Calu3 (cell line): ENCODE data around the gene PDK3. TPM values are rescaled to one million over a fixed set of nuclear protein-coding genes. Genes with fewer than 3 reads are reported as not detected.

Experiments
- BruUV-seq: library from RNA; stranded (reverse); fragments of 400-500 nt; replicated peaks from 2 replicates; lab custom pipeline; 2021; lab: Mats Ljungman, UMichigan
- CTCF ChIA-PET: fragments of 300-600 bp; sonication (Branson Sonifier 250); formaldehyde crosslinking; loops from one replicate; lab custom pipeline; 2022; ENCODE audit warnings: antibody characterized with exemption; lab: Charles Lee
- DNase-seq: peaks from one replicate; pipeline ENCODE4 v3.0.0; 2022
- H3K27ac Mint-ChIP-seq: one replicate; pipeline ENCODE4 v1.8.0; 2022; ENCODE audit warnings: mixed read lengths; ENCODE audit not compliant: unreplicated experiment
- H3K27me3 Mint-ChIP-seq: one replicate; pipeline ENCODE4 v1.8.0; 2022; ENCODE audit warnings: mixed read lengths; ENCODE audit not compliant: unreplicated experiment
- H3K36me3 Mint-ChIP-seq: one replicate; pipeline ENCODE4 v1.8.0; 2022; ENCODE audit warnings: mild to moderate bottlenecking, moderate library complexity, mixed read lengths; ENCODE audit not compliant: insufficient read depth, unreplicated experiment
- H3K4me1 Mint-ChIP-seq: one replicate; pipeline ENCODE4 v1.8.0; 2022; ENCODE audit warnings: mild to moderate bottlenecking, low read depth, mixed read lengths; ENCODE audit not compliant: unreplicated experiment
- H3K4me3 Mint-ChIP-seq: one replicate; pipeline ENCODE4 v1.8.0; 2022; ENCODE audit warnings: mild to moderate bottlenecking, low read depth, moderate library complexity, mixed read lengths; ENCODE audit not compliant: unreplicated experiment
- H3K9me3 Mint-ChIP-seq: one replicate; pipeline ENCODE4 v1.8.0; 2022; ENCODE audit warnings: low read depth, mixed read lengths; ENCODE audit not compliant: unreplicated experiment
- CTCF ChIP-seq: fragments of 200-600 bp; IDR thresholded peaks from one replicate; pipeline ENCODE4 v1.8.0; 2022; ENCODE audit warnings: antibody characterized with exemption; ENCODE audit not compliant: unreplicated experiment
- intact Hi-C: fragments of 100-400 bp; cut with micrococcal nuclease; formaldehyde crosslinking; loops from one replicate; pipeline ENCODE4 v1.10.0; 2022; ENCODE audit not compliant: unreplicated experiment
- total RNA-seq: library from RNA; stranded (reverse); gene quantifications from 2 replicates; pipeline ENCODE4 v1.2.3, GENCODE V29; 2022

Gene PDK3
- total RNA-seq, 1 experiment from 2014 or later, result 13.7 TPM

GRCh38 chrX:24563291-24564010, 98.4 kb downstream of the PDK3 start:
- TF ChIP-seq CTCF, result no peak
- Mint-ChIP-seq H3K9me3 (no peaks in the 10 kb centered on the region), H3K4me1 (no peaks in the 10 kb centered on the region), H3K4me3 (no peak overlapping the region), H3K27me3 (peaks cover 21% of the 10 kb centered on the region), H3K27ac (no peak overlapping the region), H3K36me3 (no peaks in the 10 kb centered on the region)
- no TSS peak for BruUV-seq
- intact Hi-C loops, result no loop called here
- CTCF ChIA-PET, result interaction anchor here (0.5 kb wide), 1 partner anchor 15 kb away, joined by 4 read pairs; no protein-coding TSS in a partner anchor
- no peak for DNase-seq

GRCh38 chrX:24566240-24566639, 101.2 kb downstream of the PDK3 start:
- TF ChIP-seq CTCF, result no peak
- Mint-ChIP-seq H3K4me1 (no peaks in the 10 kb centered on the region), H3K9me3 (no peaks in the 10 kb centered on the region), H3K4me3 (no peak overlapping the region), H3K27ac (no peak overlapping the region), H3K27me3 (peaks cover 21% of the 10 kb centered on the region), H3K36me3 (no peaks in the 10 kb centered on the region)
- BruUV-seq, result no TSS peak
- intact Hi-C loops, result no loop called here
- DNase-seq, result no peak
- CTCF ChIA-PET, result no interaction called here

GRCh38 chrX:24567169-24567568, 102.1 kb downstream of the PDK3 start:
- Mint-ChIP-seq H3K4me1 (no peaks in the 10 kb centered on the region), H3K27ac (no peak overlapping the region), H3K4me3 (no peak overlapping the region), H3K36me3 (no peaks in the 10 kb centered on the region), H3K9me3 (no peaks in the 10 kb centered on the region), H3K27me3 (peaks cover 15% of the 10 kb centered on the region)
- no peak for DNase-seq
- TF ChIP-seq CTCF, result no peak
- no TSS peak for BruUV-seq
- intact Hi-C loops, result no loop called here
- CTCF ChIA-PET, result no interaction called here

GRCh38 chrX:24574743-24575142, 109.7 kb downstream of the PDK3 start:
- Mint-ChIP-seq H3K36me3 (no peaks in the 10 kb centered on the region), H3K27me3 (peaks cover 21% of the 10 kb centered on the region), H3K27ac (no peak overlapping the region), H3K4me1 (no peaks in the 10 kb centered on the region), H3K9me3 (no peaks in the 10 kb centered on the region), H3K4me3 (no peak overlapping the region)
- CTCF ChIA-PET, result no interaction called here
- no TSS peak for BruUV-seq
- intact Hi-C loops, result no loop called here
- no peak for TF ChIP-seq CTCF
- DNase-seq, result no peak
